ENCODE data around the gene METTL27. TPM values are rescaled to one million over a fixed set of nuclear protein-coding genes. Genes with fewer than 3 reads are reported as not detected.

The METTL27 gene
- total and polyA plus RNA-seq, 9 of the 15 experiments (the other 6 are each of a cell fraction or from before 2014, with no cell fraction given), result 0.08 to 0.82 (median 0.33) TPM; not detected in 4

DNA sequence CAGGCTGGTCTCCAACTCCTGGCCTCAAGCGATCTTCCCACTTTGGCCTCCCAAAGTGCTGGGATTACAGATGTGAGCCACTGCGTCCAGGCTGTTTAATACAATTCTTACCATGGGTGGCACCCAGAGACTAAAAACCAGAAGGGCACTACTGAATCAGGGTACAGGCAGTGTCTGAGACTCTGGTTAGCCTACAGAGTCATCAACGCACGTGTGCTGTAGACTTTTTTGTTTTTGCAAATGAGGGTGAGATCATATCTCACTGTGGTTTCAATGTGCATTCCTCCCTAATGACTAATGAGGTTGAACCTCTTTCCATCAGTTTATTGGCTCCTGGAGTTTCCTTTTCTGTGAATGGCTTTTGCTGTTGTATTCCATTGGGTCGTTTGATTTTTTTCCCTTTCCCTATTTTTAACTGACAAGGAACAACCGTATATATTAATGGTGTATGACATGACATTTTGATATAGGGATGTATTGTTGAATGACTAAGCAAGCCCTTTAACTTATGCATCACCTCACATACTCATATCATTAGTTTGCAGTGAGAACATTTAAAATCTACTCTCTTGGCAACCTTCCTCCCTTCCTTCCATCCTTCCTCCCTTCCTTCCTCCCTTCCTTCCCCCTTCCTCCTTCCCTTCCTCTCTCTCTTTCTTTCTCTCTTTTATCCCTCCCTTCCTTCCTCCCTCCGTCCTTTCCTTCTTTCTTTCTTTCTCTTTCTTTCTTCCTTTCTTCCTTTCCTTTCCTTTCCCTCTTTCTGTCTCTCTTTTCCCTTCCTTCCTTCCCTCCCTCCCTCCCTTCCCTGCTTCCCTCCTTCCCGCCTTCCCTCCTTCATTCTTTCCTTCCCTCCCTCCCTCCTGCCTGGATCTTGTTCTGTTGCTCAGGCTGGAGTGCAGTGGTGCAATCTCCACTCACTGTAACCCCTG is 9.4 kb upstream of the METTL27 start (continued):
- TF ChIP-seq, protein P1, sequence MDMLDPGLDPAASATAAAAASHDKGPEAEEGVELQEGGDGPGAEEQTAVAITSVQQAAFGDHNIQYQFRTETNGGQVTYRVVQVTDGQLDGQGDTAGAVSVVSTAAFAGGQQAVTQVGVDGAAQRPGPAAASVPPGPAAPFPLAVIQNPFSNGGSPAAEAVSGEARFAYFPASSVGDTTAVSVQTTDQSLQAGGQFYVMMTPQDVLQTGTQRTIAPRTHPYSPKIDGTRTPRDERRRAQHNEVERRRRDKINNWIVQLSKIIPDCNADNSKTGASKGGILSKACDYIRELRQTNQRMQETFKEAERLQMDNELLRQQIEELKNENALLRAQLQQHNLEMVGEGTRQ (CRISPR knock-in tag; IDR thresholded peaks at IDR 0.05), result 0 out of 2 replicates have a peak, but pooled peaks have one; percentile 5
- TF ChIP-seq NCOA6 (IDR thresholded peaks at IDR 0.05), result no peak
- no peak for TF ChIP-seq HMG20A (CRISPR knock-in tag; conservative IDR thresholded peaks at IDR 0.05)
- no peak for TF ChIP-seq RFX7 (CRISPR knock-in tag; IDR thresholded peaks at IDR 0.05)
- no peak for TF ChIP-seq PRPF4 (IDR thresholded peaks at IDR 0.05; ENCODE audit: insufficient read depth, low read depth, low read length, poor library complexity, severe bottlenecking)
- TF ChIP-seq ZNF76 (CRISPR knock-in tag; IDR thresholded peaks at IDR 0.05; ENCODE audit: borderline replicate concordance), result no peak
- no peak for TF ChIP-seq RUNX1 (IDR thresholded peaks at IDR 0.05; ENCODE audit: low read depth)
- TF ChIP-seq PHTF2 (CRISPR knock-in tag; IDR thresholded peaks at IDR 0.05), result no peak
- TF ChIP-seq, protein P2, sequence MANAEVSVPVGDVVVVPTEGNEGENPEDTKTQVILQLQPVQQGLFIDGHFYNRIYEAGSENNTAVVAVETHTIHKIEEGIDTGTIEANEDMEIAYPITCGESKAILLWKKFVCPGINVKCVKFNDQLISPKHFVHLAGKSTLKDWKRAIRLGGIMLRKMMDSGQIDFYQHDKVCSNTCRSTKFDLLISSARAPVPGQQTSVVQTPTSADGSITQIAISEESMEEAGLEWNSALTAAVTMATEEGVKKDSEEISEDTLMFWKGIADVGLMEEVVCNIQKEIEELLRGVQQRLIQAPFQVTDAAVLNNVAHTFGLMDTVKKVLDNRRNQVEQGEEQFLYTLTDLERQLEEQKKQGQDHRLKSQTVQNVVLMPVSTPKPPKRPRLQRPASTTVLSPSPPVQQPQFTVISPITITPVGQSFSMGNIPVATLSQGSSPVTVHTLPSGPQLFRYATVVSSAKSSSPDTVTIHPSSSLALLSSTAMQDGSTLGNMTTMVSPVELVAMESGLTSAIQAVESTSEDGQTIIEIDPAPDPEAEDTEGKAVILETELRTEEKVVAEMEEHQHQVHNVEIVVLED (CRISPR knock-in tag; IDR thresholded peaks at IDR 0.05), result no peak
- TF ChIP-seq, protein P3, sequence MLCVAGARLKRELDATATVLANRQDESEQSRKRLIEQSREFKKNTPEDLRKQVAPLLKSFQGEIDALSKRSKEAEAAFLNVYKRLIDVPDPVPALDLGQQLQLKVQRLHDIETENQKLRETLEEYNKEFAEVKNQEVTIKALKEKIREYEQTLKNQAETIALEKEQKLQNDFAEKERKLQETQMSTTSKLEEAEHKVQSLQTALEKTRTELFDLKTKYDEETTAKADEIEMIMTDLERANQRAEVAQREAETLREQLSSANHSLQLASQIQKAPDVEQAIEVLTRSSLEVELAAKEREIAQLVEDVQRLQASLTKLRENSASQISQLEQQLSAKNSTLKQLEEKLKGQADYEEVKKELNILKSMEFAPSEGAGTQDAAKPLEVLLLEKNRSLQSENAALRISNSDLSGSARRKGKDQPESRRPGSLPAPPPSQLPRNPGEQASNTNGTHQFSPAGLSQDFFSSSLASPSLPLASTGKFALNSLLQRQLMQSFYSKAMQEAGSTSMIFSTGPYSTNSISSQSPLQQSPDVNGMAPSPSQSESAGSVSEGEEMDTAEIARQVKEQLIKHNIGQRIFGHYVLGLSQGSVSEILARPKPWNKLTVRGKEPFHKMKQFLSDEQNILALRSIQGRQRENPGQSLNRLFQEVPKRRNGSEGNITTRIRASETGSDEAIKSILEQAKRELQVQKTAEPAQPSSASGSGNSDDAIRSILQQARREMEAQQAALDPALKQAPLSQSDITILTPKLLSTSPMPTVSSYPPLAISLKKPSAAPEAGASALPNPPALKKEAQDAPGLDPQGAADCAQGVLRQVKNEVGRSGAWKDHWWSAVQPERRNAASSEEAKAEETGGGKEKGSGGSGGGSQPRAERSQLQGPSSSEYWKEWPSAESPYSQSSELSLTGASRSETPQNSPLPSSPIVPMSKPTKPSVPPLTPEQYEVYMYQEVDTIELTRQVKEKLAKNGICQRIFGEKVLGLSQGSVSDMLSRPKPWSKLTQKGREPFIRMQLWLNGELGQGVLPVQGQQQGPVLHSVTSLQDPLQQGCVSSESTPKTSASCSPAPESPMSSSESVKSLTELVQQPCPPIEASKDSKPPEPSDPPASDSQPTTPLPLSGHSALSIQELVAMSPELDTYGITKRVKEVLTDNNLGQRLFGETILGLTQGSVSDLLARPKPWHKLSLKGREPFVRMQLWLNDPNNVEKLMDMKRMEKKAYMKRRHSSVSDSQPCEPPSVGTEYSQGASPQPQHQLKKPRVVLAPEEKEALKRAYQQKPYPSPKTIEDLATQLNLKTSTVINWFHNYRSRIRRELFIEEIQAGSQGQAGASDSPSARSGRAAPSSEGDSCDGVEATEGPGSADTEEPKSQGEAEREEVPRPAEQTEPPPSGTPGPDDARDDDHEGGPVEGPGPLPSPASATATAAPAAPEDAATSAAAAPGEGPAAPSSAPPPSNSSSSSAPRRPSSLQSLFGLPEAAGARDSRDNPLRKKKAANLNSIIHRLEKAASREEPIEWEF (CRISPR knock-in tag; IDR thresholded peaks at IDR 0.05), result no peak
- no peak for TF ChIP-seq RBM34 (IDR thresholded peaks at IDR 0.05; ENCODE audit: borderline replicate concordance, insufficient read depth, low read length)
- no peak for TF ChIP-seq RAD21 (CRISPR knock-in tag; conservative IDR thresholded peaks at IDR 0.05 in 1 of 2, IDR thresholded peaks at IDR 0.05 in 1 of 2)
- no peak for TF ChIP-seq BRD4 (IDR thresholded peaks at IDR 0.05)
- no peak for TF ChIP-seq CCAR2 (IDR thresholded peaks at IDR 0.05; ENCODE audit: low read depth, low read length)
- no peak for TF ChIP-seq NR4A1 (CRISPR knock-in tag; IDR thresholded peaks at IDR 0.05)
- no peak for TF ChIP-seq NR4A1 (tag; IDR thresholded peaks at IDR 0.05)
- TF ChIP-seq TCF7 (IDR thresholded peaks at IDR 0.05; ENCODE audit: borderline replicate concordance), result no peak
- peak; percentile 89 for TF ChIP-seq MYC (IDR thresholded peaks at IDR 0.05; ENCODE audit: low read depth, low read length)
- TF ChIP-seq MYC (CRISPR knock-in tag; IDR thresholded peaks at IDR 0.05; ENCODE audit: borderline replicate concordance, low read depth), result 0 out of 2 replicates have a peak, but pooled peaks have one; percentile 43
